NCI-H1105 treated with DMSO at 0.1 percent for 48 hours (cell line): ENCODE measurements around the gene SPTSSB.
A peak's percentile ranks its signal among the peaks of the same experiment; 100 is the strongest.

Experiments
- DNase-seq: peaks from one replicate; lab custom pipeline; 2025; lab: John Stamatoyannopoulos, UW

The SPTSSB gene

GRCh38 chr3:161390200-161390599, 18.9 kb upstream of the SPTSSB start:
- no peak for DNase-seq

- DNase-seq = no peak
Measured at GRCh38 chr3:161389445-161390035, 18.2 kb upstream of the SPTSSB start.

- no peak for DNase-seq
Measured at GRCh38 chr3:161388855-161389254, 17.5 kb upstream of the SPTSSB start.

GRCh38 chr3:161386991-161387770, 15.9 kb upstream of the SPTSSB start:
- DNase-seq = no peak

- DNase-seq = peak; percentile 97
Measured at GRCh38 chr3:161372321-161373260, 1.3 kb upstream of the SPTSSB start.

GRCh38 chr3:161369531-161369930, 1.8 kb downstream of the SPTSSB start:
- no peak for DNase-seq

GRCh38 chr3:161366094-161366493, 5.2 kb downstream of the SPTSSB start:
- DNase-seq = no peak

- DNase-seq = no peak
Measured at GRCh38 chr3:161358488-161358887, 12.8 kb downstream of the SPTSSB start.

- no peak for DNase-seq
Measured at GRCh38 chr3:161356287-161356686, 15.0 kb downstream of the SPTSSB start.

- DNase-seq = peak; percentile 14
Measured at GRCh38 chr3:161355508-161355907, 15.8 kb downstream of the SPTSSB start.

GRCh38 chr3:161354554-161354953, 16.8 kb downstream of the SPTSSB start:
- DNase-seq = no peak

- DNase-seq = no peak
Measured at GRCh38 chr3:161351330-161351729, 20.0 kb downstream of the SPTSSB start.

- DNase-seq = no peak
Measured at GRCh38 chr3:161350916-161351315, 20.4 kb downstream of the SPTSSB start.

- DNase-seq = no peak
Measured at GRCh38 chr3:161349529-161350312, 21.6 kb downstream of the SPTSSB start.

GRCh38 chr3:161348796-161349400, 22.4 kb downstream of the SPTSSB start:
- no peak for DNase-seq

GRCh38 chr3:161347726-161348125, 23.6 kb downstream of the SPTSSB start:
- no peak for DNase-seq

- no peak for DNase-seq
Measured at GRCh38 chr3:161345023-161345422, 26.3 kb downstream of the SPTSSB start.

GRCh38 chr3:161343986-161344385, 27.3 kb downstream of the SPTSSB start:
- no peak for DNase-seq

- no peak for DNase-seq
Measured at GRCh38 chr3:161343540-161343939, 27.8 kb downstream of the SPTSSB start.

- DNase-seq = no peak
Measured at GRCh38 chr3:161342629-161343028, 28.7 kb downstream of the SPTSSB start.
